HG02588 (cell line): ENCODE measurements around the gene ARHGDIA.

ENCODE experiments used
- ATAC-seq: cut with Tn5 transposase; IDR thresholded peaks from one replicate; pipeline ENCODE4 v1.9.1; 2021; ENCODE audit warnings: mild to moderate bottlenecking, moderate library complexity; ENCODE audit not compliant: unreplicated experiment

ARHGDIA gene

GRCh38 chr17:81888988-81889595, 18.0 kb upstream of the ARHGDIA start:
- ATAC-seq, result no peak

GRCh38 chr17:81888105-81888987, 17.2 kb upstream of the ARHGDIA start:
- no peak for ATAC-seq

GRCh38 chr17:81885869-81886548, 14.9 kb upstream of the ARHGDIA start:
- no peak for ATAC-seq

- ATAC-seq, result no peak
Observed at GRCh38 chr17:81885454-81885853, 14.3 kb upstream of the ARHGDIA start.

GRCh38 chr17:81884968-81885367, 13.8 kb upstream of the ARHGDIA start:
- no peak for ATAC-seq

GRCh38 chr17:81884520-81884919, 13.4 kb upstream of the ARHGDIA start:
- ATAC-seq, result no peak

- ATAC-seq, result no peak
Observed at GRCh38 chr17:81879121-81879520, 8.0 kb upstream of the ARHGDIA start.

GRCh38 chr17:81878294-81878693, 7.2 kb upstream of the ARHGDIA start:
- no peak for ATAC-seq

GRCh38 chr17:81877569-81877968, 6.4 kb upstream of the ARHGDIA start:
- no peak for ATAC-seq

GRCh38 chr17:81871387-81872230, 472 bp upstream of the ARHGDIA start:
- ATAC-seq, result peak; percentile 49

- peak; percentile 6 for ATAC-seq
Observed at GRCh38 chr17:81870131-81870980, 781 bp downstream of the ARHGDIA start.

- ATAC-seq, result no peak
Observed at GRCh38 chr17:81869221-81870130, 1.7 kb downstream of the ARHGDIA start.

- ATAC-seq, result no peak
Observed at GRCh38 chr17:81868674-81869220, 2.4 kb downstream of the ARHGDIA start.

- no peak for ATAC-seq
Observed at GRCh38 chr17:81867991-81868673, 3.0 kb downstream of the ARHGDIA start.

GRCh38 chr17:81867170-81867990, 3.8 kb downstream of the ARHGDIA start:
- no peak for ATAC-seq

- ATAC-seq, result no peak
Observed at GRCh38 chr17:81866440-81867169, 4.5 kb downstream of the ARHGDIA start.
